NCI-H526 treated with DMSO at 0.1 percent for 48 hours (cell line): ENCODE measurements around the gene TOM1L1.
"Not testable (repeated sequence)": the region's sequence is repeated elsewhere in the genome, so short reads cannot be mapped to it uniquely, and the experiment has no call there.

ENCODE experiments used
- DNase-seq: peaks from one replicate; lab custom pipeline; 2025; lab: John Stamatoyannopoulos, UW

TOM1L1 gene, protein sequence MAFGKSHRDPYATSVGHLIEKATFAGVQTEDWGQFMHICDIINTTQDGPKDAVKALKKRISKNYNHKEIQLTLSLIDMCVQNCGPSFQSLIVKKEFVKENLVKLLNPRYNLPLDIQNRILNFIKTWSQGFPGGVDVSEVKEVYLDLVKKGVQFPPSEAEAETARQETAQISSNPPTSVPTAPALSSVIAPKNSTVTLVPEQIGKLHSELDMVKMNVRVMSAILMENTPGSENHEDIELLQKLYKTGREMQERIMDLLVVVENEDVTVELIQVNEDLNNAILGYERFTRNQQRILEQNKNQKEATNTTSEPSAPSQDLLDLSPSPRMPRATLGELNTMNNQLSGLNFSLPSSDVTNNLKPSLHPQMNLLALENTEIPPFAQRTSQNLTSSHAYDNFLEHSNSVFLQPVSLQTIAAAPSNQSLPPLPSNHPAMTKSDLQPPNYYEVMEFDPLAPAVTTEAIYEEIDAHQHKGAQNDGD

DNA sequence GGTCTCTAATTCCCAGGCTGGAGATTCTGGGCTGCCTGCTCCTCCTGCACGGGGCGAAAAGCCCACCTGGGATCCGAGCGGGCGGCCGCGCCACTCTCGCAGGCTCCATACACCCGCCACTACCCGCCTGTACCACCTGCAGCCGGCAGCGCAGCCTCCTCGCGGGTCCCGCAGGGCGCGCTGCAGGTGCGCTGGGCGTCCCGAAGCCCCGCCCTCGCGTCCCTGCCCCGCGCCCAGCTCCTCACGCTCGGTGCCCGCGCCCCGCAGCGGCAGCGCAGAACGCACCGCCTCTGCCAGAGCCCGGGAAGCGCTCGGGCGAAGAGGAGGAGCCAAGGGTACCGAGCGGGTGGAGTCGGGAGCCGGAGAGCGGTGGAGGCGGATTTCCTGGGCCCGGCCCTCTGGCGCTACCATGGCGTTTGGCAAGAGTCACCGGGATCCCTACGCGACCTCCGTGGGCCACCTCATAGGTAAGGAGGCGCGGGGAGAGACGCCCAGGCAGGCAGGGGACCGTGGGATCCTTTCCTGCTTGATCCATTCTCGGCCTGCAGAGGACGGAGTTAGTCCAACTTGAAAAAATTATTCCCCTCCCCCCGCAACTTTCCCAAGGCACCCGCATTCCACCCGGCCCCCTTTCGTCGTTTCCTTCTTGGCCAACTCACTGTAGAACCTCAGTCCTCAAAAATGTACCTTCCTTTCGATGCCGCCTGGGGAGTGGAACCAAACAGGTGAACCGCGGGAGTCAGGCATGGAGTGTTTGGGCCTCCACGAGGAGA, at the start of gene TOM1L1:
Gene TOM1L1, plus strand, starts transcription at position 396 of the 773 bp plus-strand sequence. Its CDS starts 14 bp downstream, at position 410.
- peak; percentile 73 for DNase-seq

DNA sequence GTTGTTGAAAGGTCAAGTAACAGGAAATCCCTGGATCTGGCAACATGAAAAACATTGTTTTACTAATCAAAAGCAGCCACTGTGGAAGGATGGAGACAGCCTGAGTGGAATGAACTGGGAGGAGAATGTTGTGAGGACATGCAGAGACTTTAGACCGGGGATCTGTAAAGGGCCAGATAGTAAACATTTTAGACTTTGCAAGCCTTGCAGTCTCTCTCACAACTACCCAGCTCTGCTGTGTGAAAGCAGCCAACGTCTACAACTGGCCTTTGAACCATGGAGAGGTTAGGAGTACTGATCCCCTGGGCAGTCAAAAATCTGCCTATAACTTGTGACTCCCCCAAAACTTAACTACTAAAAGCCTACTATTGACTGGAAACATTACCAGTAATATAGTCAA, 41.5 kb upstream of the TOM1L1 start:
- DNase-seq, result no peak

DNA sequence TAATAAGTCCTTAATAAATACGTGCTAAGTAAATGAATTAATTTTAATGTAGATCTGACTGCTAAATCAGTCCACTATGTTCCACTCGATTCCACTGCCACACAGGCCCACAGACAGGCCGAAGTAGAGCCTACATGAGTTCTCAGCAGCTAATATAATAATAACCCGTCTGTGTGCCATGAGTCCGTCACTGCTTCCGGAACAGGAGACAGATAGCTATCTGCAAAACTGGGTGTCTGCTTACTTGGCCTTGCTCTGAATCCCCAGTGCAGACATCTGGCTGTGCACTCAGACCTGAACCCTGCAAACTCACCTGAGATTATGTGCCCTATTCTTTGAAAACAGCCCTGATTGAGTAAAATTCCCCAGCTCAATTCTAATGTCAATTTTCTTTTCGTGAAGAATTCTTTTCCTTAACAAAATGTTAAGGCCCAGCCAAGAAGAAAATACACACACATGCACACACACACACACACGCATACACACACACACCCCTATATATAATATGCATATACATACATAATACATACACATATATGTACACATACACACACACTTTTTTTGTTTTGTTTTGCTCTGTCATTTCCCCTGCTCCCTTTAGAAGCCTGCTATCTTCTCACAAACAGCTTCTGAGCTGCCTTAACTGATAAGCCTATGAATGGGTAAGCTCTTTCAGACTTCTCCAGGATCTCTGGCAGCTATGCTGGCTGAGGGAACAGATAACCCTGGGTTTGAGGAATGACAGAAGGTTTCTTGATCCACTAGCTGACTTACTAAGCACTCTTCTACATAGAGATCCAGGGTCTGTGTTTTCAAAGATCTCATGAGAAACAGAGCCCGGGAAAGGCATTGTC, 39.8 kb upstream of the TOM1L1 start:
- DNase-seq, result no peak

DNA sequence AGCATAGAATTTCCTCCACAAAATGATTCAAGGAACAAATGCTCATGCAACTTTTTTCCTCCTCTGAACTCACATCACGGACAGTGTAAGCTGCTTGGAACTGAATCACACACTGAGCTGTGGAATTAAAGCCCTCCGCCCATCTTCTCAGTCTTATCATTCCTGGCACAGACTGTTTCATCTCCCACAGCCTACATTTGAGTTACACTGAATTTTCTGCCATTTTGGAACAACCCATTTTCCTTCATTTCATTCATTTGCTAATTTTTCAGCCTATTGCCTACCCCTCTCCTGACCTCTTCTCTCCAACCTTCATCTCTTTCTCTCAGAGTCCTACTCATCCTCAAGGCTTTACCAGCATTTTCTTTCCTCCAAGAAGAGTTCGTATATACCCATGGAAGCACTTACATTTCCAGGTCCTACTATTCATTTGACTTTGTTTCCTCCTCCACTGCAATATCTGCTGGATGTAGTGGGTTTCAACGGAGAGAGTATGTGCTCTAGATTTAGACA, 39.1 kb upstream of the TOM1L1 start:
- no peak for DNase-seq

DNA sequence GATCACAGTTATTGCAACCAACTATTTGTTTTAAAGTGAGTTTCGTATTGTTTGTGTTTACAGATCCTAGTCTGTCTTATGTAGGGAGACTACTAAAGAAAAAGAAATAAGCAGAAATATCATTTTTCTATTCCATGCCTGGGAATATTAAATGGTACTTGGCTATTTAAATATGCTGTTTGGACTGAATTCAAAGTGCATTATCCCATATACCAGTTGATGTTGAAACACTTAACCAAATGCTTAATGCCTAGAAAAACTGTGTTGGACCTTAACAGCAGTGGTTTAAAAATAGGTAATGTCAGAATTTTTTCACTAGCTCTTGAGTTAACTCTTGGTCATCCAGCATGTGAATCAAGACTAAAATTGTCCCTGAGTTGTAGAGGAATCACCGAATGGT, 37.5 kb upstream of the TOM1L1 start:
- DNase-seq, result no peak

DNA sequence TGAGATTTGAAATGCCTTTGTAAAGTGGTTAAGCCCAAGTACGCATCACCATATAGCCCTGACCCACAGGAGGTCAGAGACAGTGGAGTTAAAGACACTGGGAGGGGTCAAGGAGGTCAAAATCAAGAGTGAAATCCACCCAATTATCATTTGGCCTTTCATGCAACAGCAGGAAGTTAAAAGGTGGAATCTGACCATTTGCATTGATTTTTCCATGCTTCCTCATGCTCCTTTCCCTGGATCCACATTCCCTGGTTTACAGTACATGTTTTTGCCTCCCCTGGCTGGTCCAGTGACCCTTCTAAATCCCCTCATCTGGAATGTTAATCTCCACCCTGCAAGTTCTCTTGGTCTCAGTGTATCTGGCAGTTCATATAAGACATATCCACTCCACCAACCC, 36.6 kb upstream of the TOM1L1 start:
- DNase-seq, result no peak

DNA sequence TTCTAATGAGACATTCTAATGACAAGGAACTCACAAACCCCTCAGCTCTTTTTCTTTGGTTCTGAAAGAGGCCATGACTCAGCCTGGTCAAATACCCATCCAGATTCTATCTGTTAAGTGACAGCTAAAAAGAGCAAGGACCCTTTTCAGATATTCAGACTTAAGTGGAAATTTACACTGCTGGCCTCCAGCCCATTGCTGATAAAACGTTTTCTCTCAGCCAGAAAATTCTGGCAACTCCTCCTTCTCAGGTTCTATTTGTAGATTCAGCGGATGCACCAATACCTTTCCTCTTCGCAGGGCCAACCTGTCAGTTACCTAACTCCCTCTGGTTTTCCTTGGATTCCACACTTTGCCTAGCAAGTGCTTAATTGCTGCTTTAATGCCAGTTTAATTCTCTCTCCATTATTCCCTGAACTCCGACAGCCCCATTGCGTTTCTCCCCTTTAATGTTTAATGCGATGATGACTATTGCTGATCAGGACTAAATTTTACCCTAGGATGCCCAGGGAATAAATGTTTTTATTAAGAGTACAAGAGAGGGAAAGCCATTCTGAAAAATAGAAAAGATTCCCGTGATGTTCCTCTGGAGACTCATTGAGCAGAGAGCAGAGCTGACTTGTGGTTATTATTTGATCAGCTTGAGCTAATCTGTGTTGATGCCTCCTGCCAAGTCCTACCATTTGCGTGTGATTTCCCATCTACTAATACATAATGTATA, 35.9 kb upstream of the TOM1L1 start:
- DNase-seq, result no peak

DNA sequence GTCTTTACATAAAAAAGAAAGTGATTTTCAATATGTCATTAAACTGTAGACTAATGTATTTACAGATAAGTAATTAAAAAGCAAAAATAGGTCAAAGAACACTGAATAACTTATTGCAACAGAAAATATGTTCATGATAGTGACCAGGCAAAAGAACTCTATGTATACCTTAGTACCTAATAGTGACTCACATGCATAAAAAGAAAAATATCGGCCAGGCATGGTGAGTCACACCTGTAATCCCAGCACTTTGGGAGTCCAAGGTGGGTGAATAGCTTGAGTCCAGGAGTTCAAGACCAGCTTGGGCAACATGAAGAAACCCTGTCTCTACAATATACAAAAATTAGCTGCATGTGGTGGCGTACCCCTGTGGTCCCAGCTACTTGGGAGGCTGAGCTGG, 33.0 kb upstream of the TOM1L1 start:
- no peak for DNase-seq

DNA sequence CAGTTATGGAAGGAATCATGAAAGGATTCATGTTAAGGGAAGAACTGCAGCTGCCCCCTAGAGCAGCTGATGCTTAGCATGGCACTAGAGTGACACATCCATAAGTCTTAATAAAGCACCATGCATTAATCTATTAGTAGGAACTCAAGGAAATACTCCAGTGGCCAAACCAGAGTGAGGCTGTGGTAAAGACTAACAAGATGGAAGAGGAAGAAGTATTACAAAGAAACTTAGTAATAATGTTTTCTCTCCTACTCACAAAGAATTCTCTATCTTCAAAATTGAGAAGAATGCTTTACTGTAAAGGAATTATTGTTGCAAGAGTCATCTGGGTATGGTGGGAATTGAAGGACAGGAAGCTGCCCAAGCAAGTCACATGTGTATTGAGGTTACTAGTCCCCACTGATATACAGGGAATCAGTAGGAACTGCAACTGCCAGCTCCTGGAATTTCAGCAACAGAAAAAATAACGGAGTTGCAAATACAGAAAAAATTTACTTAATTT, 29.9 kb upstream of the TOM1L1 start:
- DNase-seq, result no peak

DNA sequence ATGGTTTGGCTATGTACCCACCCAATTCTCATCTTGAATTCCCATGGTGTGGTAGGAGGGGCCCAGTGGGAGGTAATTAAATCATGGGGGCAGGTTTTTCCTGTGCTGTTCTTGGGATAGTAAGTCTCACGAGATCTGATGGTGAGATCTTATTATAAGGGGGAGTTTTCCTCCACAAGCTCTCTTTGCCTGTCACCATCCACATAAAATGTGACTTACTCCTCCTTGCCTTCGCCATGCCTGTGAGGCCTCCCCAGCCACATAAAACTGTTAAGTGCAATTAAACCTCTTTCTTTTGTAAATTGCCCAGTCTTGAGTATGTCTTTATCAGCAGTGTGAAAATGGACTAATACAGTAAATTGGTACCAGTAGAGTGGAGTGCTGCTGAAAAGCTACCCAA, 24.7 kb upstream of the TOM1L1 start:
- not testable (repeated sequence) for DNase-seq

DNA sequence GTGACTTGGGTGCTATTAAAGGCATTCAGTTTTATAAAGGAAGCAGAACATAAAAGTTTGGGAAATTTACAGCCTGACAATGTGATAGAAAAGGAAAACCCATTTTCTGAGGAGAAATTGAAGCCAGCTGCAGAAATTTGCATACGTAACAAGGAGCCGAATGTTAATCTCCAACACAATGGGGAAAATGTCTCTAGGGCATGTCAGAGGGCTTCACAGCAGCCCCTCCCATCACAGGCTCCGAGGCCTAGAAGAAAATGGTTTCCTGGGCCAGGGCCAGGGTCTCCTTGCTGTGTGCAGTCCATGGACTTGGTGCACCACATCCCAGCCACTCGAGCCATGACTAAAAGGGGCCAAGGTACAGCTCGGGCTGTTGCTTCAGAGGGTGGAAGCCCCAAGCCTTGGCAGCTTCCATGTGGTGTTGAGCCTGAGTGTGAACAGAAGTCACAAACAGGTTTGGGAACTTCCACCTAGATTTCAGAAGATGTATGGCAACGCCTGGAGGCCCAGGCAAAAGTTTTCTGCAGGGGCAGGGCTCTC, 23.9 kb upstream of the TOM1L1 start:
- DNase-seq, result no peak

DNA sequence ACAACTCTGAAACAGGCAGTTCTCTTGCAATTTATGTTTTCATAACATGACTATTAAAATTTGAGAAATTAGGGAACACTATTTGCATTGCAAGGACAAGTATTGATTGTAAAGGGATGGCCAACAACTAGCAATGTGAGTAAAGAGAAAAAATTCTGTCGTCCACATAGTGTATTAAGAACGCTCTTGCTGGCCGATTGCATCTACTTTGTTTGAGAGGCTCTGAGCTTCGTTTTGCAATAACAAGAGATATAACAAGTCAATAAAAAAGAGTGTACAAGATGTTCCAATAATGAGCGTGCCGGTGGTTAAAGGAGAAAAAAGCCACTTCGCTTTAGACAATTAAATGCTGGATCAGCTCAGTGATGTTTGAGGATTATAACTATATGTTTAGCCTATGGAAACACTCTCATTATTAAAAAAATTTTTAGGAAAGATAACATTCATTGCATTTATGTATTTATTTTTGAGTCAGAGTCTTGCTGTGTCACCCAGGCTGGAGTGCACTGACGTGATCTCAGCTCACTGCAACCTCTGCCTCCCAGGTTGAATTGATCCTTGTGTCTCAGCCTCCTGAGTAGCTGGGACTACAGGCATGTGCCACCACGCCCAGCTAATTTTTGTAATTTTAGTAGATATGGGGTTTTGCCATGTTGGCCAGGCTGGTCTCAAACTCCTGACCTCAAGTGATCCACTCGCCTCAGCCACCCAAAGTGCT, 19.2 kb upstream of the TOM1L1 start:
- no peak for DNase-seq

DNA sequence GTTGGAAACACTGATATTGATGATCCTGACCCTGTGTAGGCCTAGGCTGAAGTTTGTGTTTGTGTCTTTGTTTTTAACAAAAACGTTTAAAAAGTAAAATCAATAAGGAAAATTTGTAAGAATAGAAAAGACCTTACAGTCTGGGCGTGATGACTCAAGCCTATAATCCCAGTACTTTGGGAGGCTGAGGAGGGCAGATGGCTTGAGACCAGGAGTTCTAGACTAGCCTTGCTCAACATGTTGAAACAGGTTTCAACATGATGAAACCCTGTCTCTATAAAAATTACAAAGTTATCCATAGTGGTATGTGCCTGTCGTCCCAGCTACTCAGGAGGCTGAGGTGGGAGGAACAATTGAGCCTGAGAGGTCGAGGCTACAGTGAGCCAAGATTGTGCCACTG, 18.3 kb upstream of the TOM1L1 start:
- DNase-seq, result no peak

DNA sequence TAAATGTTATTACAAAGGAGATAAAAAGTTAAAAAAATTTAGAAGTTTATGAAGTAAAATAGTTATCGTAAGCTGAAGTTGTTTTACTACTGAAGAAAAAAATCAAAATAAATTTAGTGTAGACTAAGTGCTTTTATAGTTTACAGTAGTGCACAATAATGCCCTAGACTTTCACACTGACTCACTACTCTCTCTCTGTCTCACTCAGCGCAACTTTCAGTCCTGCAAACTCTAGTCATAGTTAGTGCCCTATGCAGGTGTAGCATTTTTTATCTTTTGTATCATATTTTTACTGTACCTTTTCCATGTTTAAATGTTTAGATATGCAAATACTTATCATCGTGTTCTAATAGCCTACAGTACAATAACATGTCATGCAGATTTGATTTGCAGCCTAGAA, 17.7 kb upstream of the TOM1L1 start:
- DNase-seq, result no peak

DNA sequence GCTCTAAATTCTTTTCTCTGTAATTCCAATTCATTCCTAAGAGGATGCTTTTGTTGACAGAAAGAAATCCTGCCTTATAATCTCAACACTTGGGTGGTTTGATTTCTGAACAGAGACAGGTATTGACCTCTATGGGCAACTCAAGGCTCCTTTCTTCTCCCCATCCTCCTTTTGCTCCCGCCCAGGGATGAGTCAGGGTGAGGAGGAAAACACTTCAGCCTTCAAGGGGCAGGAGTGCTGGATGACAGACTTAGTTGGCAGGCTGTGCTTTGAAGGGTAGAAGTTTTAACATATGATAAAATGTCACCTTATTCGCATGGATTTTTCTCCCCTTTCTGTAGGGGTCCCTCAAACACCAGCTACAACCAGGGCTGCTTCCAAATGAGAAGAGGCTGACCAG, 16.7 kb upstream of the TOM1L1 start:
- no peak for DNase-seq

DNA sequence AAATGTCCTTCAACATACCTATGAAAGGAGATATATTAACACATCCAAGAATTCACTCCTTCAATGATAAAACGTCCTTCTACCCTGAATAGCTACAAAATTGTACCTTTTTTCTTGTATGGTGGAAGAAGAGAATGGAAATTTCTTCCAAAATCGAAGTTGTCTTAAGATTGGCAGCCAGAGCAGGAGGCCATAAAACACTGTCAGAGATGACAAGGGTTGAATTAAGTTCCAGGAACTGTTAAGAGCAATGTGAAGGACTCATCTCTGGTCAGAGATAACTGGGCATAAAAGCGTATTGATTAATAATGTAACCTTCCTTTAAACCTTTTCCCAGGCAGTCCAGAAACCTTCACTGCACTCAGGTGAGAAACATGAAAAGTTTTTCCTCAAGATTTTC, 12.9 kb upstream of the TOM1L1 start:
- no peak for DNase-seq

DNA sequence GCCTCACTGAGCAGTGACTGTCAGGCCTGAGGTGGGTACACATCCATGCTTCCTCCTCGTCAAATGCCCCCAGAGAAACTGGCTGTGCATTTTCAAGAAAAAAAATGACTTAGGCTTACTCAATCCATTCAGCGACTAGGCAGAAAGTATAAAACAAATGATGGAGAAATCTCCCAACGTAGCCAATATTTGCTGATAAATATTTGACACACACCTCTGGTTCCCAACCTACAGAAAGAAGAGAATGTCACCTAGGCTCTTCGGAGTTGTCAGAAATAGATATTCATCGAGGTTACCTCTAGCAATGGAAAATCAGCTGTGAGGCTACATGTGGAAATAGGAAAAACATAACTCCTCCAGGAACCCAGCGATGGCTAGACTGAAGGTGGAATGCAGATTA, 12.4 kb upstream of the TOM1L1 start:
- DNase-seq, result no peak

DNA sequence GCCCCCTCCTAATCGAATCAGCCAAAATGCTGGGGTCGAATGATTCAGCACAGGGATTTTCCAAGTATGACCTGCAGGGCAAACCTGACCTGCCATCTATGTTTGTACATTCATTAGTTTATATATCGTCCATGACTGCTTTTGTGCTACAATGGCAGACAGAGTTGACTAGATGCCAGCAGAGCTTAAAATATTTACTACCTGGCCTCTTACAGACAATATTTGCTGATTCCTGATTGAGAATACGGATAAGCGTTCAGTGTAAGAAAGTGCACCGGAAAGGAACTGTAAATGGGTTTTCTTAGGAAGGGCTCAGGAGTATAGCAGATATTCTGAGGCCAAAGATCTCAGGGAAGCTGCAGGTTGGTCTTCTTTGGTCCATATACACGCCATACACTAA, 11.7 kb upstream of the TOM1L1 start:
- no peak for DNase-seq

DNA sequence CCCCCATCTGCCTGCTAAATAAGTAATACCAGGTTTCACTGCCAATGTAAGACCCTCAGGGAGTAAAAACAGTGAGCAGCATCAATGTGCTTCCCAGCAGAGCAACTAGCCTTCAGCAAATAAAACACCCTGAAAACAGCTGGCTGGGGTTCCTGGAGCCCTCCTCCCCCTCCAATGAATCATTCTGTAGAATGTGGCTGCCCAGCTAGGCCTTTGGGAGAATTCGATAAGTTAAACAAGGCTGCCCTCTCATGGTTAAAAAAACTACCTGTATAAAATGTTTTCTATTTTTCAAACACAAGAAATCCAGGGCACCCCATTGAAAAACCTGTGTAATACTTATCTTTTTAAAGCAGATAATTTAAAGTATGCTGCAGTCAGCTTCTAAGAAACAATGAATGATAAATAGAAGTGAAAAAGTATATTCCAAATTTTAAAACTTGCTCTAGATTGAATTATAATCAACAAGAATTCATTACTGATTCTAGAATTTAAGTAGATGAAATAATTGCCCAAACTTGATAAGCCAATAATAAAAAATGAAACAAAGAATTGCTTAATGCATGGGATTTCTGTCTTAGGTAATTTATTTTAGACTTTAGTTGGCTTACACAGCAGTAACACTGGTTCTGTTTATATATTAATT, 9.4 kb upstream of the TOM1L1 start:
- DNase-seq, result peak; percentile 10

DNA sequence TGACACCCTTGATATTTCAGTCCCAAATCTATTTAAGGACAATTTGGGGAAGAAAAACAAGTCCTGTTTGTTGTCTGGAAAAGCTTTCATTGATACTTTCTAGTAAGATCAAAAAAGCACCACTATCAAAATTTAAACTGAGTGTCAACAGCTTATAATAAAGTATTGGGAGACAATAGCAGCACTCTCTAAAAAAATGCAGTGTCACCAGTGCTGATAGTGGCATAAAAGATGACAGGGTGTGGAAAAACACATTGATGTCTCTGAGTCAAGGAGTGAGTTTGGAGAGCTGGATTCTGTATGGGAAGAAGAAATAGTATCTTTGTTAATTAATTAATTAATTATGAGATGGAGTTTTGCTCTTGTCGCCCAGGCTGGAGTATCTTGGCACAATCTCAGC, 8.3 kb upstream of the TOM1L1 start:
- DNase-seq, result no peak
